Tibial artery (tissue), 4 donors: Measurements from ENCODE around the gene HYOU1.
"Not testable (repeated sequence)": the region's sequence is repeated elsewhere in the genome, so short reads cannot be mapped to it uniquely, and the experiment has no call there.

ENCODE experiments used
- DNase-seq, 2 donors: peaks; one replicate each; pipeline ENCODE4 v3.0.0-alpha.2; 2019
- H3K27ac ChIP-seq, 2 donors: fragments of 200-600 bp; sonication (generic) in 1 of 2; 1 replicate in 1 of 2; 2 replicates in 1 of 2; pipeline ENCODE4 v1.5.1; 2018 to 2019; ENCODE audit warnings: mild to moderate bottlenecking in 1 of 2
- H3K27me3 ChIP-seq, 2 donors: fragments of 200-600 bp; sonication (generic) in 1 of 2; one replicate each; pipeline versions ENCODE4 v1.5.1 to v1.6.0; 2016 to 2019
- H3K36me3 ChIP-seq, 3 donors: fragments of 200-600 bp; sonication (generic) in 2 of 3; one replicate each; pipeline ENCODE4 v1.5.1; 2016 to 2019; ENCODE audit warnings: mild to moderate bottlenecking in 2 of 3
- H3K4me1 ChIP-seq, 4 donors: fragments of 200-600 bp; sonication (generic) in 2 of 4; 1 replicate in 3 of 4; 2 replicates in 1 of 4; pipeline ENCODE4 v1.5.1; 2016 to 2019
- H3K4me3 ChIP-seq, 2 donors: fragments of 200-600 bp; sonication (generic) in 1 of 2; 1 replicate in 1 of 2; 2 replicates in 1 of 2; pipeline ENCODE4 v1.5.1; 2018 to 2019; ENCODE audit warnings: mild to moderate bottlenecking in 2 of 2
- H3K9me3 ChIP-seq, 3 donors: fragments of 200-600 bp; sonication (generic) in 1 of 3; one replicate each; pipeline ENCODE4 v1.5.1; 2016 to 2019
- CTCF ChIP-seq, 2 experiments: fragments of 200-600 bp in 1 of 2; fragments of 450-650 bp in 1 of 2; IDR thresholded peaks; one replicate each; pipeline ENCODE4 v1.5.1; 2017 to 2019; ENCODE audit warnings: antibody characterized with exemption in 2 of 2, mild to moderate bottlenecking in 1 of 2, moderate library complexity in 1 of 2
- intact Hi-C: fragments of 100-400 bp; cut with DNase I; formaldehyde crosslinking; loops from one replicate; pipeline ENCODE4 v1.15.0; 2023; ENCODE audit warnings: low total_unique reads

Gene HYOU1

GRCh38 chr11:119057000-119057769 lies at the start of gene HYOU1:
TSS of gene HYOU1 (minus strand) at chr11:119057205. CDS start at chr11:119056160, 1,045 bp downstream.
- peak; percentile 99 for DNase-seq
- peak within 1 kb of the TSS; percentile 87 to 93 for H3K27ac ChIP-seq
- H3K9me3 ChIP-seq = no peaks in the 10 kb centered on the region
- H3K27me3 ChIP-seq = no peaks in the 10 kb centered on the region
- TF ChIP-seq CTCF (IDR thresholded peaks at IDR 0.05) = peak in 1 of 2 experiments; percentile 14
- H3K4me1 ChIP-seq = peaks cover 0 to 23% (median 21%) of the 10 kb centered on the region in 4 donors
- H3K36me3 ChIP-seq = peaks cover 13 to 31% (median 14%) of the 10 kb centered on the region in 3 donors
- intact Hi-C loops = no loop called here
- peak within 1 kb of the TSS; percentile 88 to 99 for H3K4me3 ChIP-seq

GRCh38 chr11:119103793-119104192 lies 46.8 kb upstream of the HYOU1 start:
- peak overlapping the region in 1 of 2 donors; percentile 83 for H3K27ac ChIP-seq
- H3K36me3 ChIP-seq = no peaks in the 10 kb centered on the region
- DNase-seq = no peak
- H3K9me3 ChIP-seq = no peaks in the 10 kb centered on the region
- H3K27me3 ChIP-seq = no peaks in the 10 kb centered on the region
- intact Hi-C loops = loop anchor here (10.0 kb wide), 1 partner anchor 221 kb away; no protein-coding TSS in a partner anchor
- TF ChIP-seq CTCF (IDR thresholded peaks at IDR 0.05) = no peak
- H3K4me3 ChIP-seq = no peak overlapping the region
- H3K4me1 ChIP-seq = peaks cover 9 to 47% (median 32%) of the 10 kb centered on the region in 4 donors

- not testable (repeated sequence) for H3K9me3 ChIP-seq, H3K27me3 ChIP-seq, DNase-seq, H3K36me3 ChIP-seq
- peak overlapping the region; percentile 63 to 93 for H3K4me3 ChIP-seq
- H3K4me1 ChIP-seq = peaks cover 9 to 41% (median 27%) of the 10 kb centered on the region in 4 donors
- intact Hi-C loops = loop anchor here (10.0 kb wide), 1 partner anchor 222 kb away; no protein-coding TSS in a partner anchor
- peak overlapping the region; percentile 83 to 93 for H3K27ac ChIP-seq
Measured at GRCh38 chr11:119103161-119103664, 46.2 kb upstream of the HYOU1 start.

GRCh38 chr11:119101759-119102423 lies 44.9 kb upstream of the HYOU1 start, which contains the start of gene DPAGT1:
TSS of gene DPAGT1 (minus strand) at chr11:119101853. CDS start at chr11:119101655, 198 bp downstream.
- intact Hi-C loops = loop anchor here (10.0 kb wide), 1 partner anchor 223 kb away; no protein-coding TSS in a partner anchor

GRCh38 chr11:119100994-119101758 lies 44.2 kb upstream of the HYOU1 start:
- Histone ChIP-seq H3K4me3 (peak overlapping the region; percentile 63 to 93), H3K4me1 (peaks cover 9 to 30% (median 20%) of the 10 kb centered on the region in 4 donors), H3K27me3 (no peaks in the 10 kb centered on the region), H3K9me3 (no peaks in the 10 kb centered on the region), H3K36me3 (peaks cover 6 to 23% (median 21%) of the 10 kb centered on the region in 3 donors), H3K27ac (peak overlapping the region; percentile 83 to 93)
- intact Hi-C loops = loop anchor here (10.0 kb wide), 1 partner anchor 224 kb away; no protein-coding TSS in a partner anchor
- TF ChIP-seq CTCF (IDR thresholded peaks at IDR 0.05) = no peak
- DNase-seq = no peak

More at GRCh38 chr11:119101759-119102423, 44.9 kb upstream of the HYOU1 start, which contains the start of gene DPAGT1:
- Histone ChIP-seq H3K36me3 (peaks cover 3 to 16% (median 14%) of the 10 kb centered on the region in 3 donors), H3K4me3 (peak within 1 kb of the TSS; percentile 63 to 93), H3K9me3 (no peaks in the 10 kb centered on the region), H3K4me1 (peaks cover 9 to 37% (median 24%) of the 10 kb centered on the region in 4 donors), H3K27ac (peak within 1 kb of the TSS; percentile 83 to 93), H3K27me3 (no peaks in the 10 kb centered on the region)
- DNase-seq = peak; percentile 95 to 96
- TF ChIP-seq CTCF (IDR thresholded peaks at IDR 0.05) = no peak
